ENCODE results near the gene TIGD1.
A peak's percentile ranks its signal among the peaks of the same experiment; 100 is the strongest.

TIGD1 gene

DNA sequence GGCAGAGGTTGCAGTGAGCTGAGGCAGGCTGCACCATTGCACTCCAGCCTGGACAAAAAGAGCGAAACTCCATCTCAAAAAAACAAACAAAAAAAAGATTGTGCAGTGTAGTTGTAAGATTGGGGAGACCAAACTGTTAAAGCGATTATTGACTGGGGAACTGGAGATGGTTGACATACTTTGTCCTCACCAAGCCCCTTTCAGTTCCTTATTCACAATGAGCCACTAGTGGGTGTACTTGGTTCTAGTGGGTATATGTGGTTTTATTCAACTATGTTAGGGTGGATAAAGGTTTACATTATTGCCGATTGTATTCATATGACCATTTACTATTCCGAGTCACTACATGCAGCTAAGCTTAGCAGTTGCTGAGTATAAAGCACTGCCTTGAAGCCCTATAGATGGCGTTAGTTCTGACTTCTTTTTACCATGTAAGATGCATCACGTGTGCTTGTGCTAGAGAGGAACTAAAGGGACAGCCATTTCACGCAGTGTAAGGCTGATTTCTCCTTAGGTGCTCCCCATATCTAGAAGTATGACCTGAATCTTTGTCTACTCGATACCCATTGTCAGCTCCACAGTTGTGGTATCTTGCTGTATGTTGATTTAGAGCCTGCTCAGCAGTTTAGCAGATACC is 12.3 kb upstream of the TIGD1 start:
- no peaks in the 10 kb centered on the region for H3K79me2 ChIP-seq (ENCODE audit: insufficient read depth, low read depth)

GRCh38 chr2:232556426-232556825 is 6.1 kb upstream of the TIGD1 start:
- Histone ChIP-seq H3K4me1 (ENCODE audit: low read depth, poor library complexity, severe bottlenecking) (no peaks in the 10 kb centered on the region), H3K4me2 (no peak overlapping the region), H3K36me3 (ENCODE audit: insufficient read depth) (no peaks in the 10 kb centered on the region), H3K27me3 (ENCODE audit: insufficient read depth, low read depth) (no peaks in the 10 kb centered on the region), H2AFZ (ENCODE audit: low read depth) (no peak overlapping the region), H3K4me3 (IDR thresholded peaks at IDR 0.05; ENCODE audit: insufficient read depth, low read depth, low read length) (no peak overlapping the region), H3K27ac (no peak overlapping the region), H3K79me2 (ENCODE audit: insufficient read depth, low read depth) (peaks cover 47% of the 10 kb centered on the region), H4K20me1 (ENCODE audit: insufficient read depth) (no peaks in the 10 kb centered on the region; the same call in 1 of the 2 replicates), H3K9ac (no peak overlapping the region)
- no peak for TF ChIP-seq CTCF (conservative IDR thresholded peaks at IDR 0.05; ENCODE audit: low read depth, low read length)

More for the DNA sequence above, 12.3 kb upstream of the TIGD1 start:
- Histone ChIP-seq H3K4me3 (IDR thresholded peaks at IDR 0.05; ENCODE audit: insufficient read depth, low read depth, low read length) (no peak overlapping the region), H2AFZ (ENCODE audit: low read depth) (no peak overlapping the region), H3K4me2 (no peak overlapping the region), H3K36me3 (ENCODE audit: insufficient read depth) (peaks cover 2% of the 10 kb centered on the region; the same call in 1 of the 2 replicates), H3K27ac (no peak overlapping the region), H3K4me1 (ENCODE audit: low read depth, poor library complexity, severe bottlenecking) (no peaks in the 10 kb centered on the region), H4K20me1 (ENCODE audit: insufficient read depth) (no peaks in the 10 kb centered on the region), H3K27me3 (ENCODE audit: insufficient read depth, low read depth) (no peaks in the 10 kb centered on the region), H3K9ac (no peak overlapping the region)
- no peak for TF ChIP-seq CTCF (conservative IDR thresholded peaks at IDR 0.05; ENCODE audit: low read depth, low read length)

GRCh38 chr2:232551776-232552175 is 1.4 kb upstream of the TIGD1 start:
- Histone ChIP-seq H3K36me3 (ENCODE audit: insufficient read depth) (no peaks in the 10 kb centered on the region), H3K27me3 (ENCODE audit: insufficient read depth, low read depth) (no peaks in the 10 kb centered on the region), H3K4me2 (peak overlapping the region; percentile 97), H3K9ac (peak overlapping the region; percentile 96; the same call in 1 of the 2 replicates), H3K4me1 (ENCODE audit: low read depth, poor library complexity, severe bottlenecking) (no peaks in the 10 kb centered on the region), H2AFZ (ENCODE audit: low read depth) (no peak overlapping the region), H3K4me3 (IDR thresholded peaks at IDR 0.05; ENCODE audit: insufficient read depth, low read depth, low read length) (peak overlapping the region; percentile 9), H3K79me2 (ENCODE audit: insufficient read depth, low read depth) (peaks cover 81% of the 10 kb centered on the region), H3K27ac (no peak overlapping the region), H4K20me1 (ENCODE audit: insufficient read depth) (no peaks in the 10 kb centered on the region; the same call in 1 of the 2 replicates)
- no peak for TF ChIP-seq CTCF (conservative IDR thresholded peaks at IDR 0.05; ENCODE audit: low read depth, low read length)

DNA sequence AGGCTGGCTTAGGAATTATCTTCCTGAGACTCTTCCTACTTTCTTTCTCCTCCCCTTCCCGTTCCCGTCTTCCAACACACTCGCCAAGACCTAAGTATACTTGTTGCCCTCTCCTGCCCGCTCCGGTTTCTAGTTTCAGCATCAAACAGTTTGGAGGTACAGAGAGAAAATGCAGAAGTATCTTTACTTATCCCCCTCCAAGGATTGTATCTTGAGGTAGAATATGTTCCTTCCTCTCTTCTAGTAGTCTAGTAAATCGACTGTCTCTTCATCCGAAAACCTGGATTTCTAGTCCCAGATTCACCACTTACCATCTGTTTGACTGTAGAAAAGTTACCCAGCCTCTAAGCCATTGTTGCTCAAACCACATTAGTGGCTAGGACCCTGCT is 887 bp upstream of the TIGD1 start:
- no peaks in the 10 kb centered on the region; the same call in 1 of the 2 replicates for H4K20me1 ChIP-seq (ENCODE audit: insufficient read depth)
- peak overlapping the region; percentile 96; the same call in 1 of the 2 replicates for H3K9ac ChIP-seq
- no peaks in the 10 kb centered on the region for H3K4me1 ChIP-seq (ENCODE audit: low read depth, poor library complexity, severe bottlenecking)
- no peaks in the 10 kb centered on the region for H3K27me3 ChIP-seq (ENCODE audit: insufficient read depth, low read depth)
- no peaks in the 10 kb centered on the region for H3K36me3 ChIP-seq (ENCODE audit: insufficient read depth)
- peak overlapping the region; percentile 72; the same call in 1 of the 2 replicates for H2AFZ ChIP-seq (ENCODE audit: low read depth)
- H3K4me3 ChIP-seq (IDR thresholded peaks at IDR 0.05; ENCODE audit: insufficient read depth, low read depth, low read length): peak overlapping the region; percentile 67
- H3K27ac ChIP-seq: peak overlapping the region; percentile 96; the same call in 1 of the 2 replicates
- H3K4me2 ChIP-seq: peak overlapping the region; percentile 97
- no peak for TF ChIP-seq CTCF (conservative IDR thresholded peaks at IDR 0.05; ENCODE audit: low read depth, low read length)
- H3K79me2 ChIP-seq (ENCODE audit: insufficient read depth, low read depth): peaks cover 79% of the 10 kb centered on the region

Data from KMS-11 (cell line).